UCSD-AML1 (cell line): Measurements from ENCODE around the gene COX8C.
"Not testable (repeated sequence)": the region's sequence is repeated elsewhere in the genome, so short reads cannot be mapped to it uniquely, and the experiment has no call there.

ENCODE experiments used
- DNase-seq: peaks from one replicate; lab custom pipeline; 2025; ENCODE audit not compliant: unreplicated experiment; lab: John Stamatoyannopoulos, UW

Gene COX8C

DNA sequence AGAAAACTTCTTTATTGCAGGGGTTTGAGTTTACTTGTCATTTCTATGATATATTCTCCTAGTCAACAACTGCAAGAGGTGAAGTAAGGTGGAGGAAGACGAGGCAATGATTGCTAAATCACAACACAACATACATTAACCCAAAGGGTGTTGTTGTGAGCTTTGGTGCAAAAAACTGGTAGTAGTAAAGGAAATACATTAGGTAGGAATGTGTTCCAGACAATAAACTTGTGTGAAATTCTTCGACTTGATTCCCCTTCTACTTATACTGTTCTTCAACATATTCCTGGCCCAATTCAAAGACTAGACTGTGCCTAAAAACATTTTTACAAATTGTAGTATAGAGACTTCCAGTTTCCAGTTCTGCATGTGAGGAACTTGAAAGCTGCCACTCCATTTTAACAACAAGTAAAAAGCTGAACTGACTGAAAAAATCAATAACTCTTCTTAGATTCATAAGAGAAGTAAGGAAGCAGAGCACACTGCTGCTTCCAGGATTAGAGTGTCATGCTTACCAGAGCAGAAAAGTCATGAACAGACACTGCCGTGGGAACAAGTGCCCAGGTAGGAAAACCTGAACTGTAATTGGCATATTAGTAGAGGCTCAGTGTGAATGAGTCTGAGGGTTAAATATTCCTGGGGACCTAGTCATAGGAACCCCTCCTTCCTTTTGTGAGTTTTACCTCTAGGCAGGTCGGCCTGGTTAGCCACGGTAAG is 22.2 kb downstream of the COX8C start:
- DNase-seq, result no peak

DNA sequence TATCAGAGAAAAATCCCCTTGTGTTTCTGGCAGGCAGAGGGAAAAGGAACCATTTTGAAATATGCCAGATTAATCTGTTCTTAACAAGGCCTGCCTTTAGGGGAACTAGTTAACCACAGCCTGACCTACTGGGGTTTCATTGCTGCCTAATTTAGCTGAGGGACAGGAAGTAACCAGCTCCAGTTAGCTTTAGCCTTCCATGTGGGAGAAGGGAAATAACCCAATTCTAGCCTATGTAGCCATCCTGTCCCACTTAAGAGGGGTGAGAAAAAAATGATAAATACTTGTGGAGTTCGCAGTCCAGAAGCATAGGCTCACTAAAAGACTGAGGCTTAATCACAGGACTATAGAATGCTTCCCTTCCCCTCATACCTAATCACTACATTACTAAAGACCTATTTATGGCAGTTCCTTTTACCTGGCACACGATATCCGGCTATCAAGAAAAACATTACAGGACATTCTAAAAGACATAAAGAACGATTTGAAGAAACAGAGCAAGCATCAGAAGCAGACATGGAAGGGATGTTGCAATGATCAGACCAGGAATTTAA is 22.8 kb downstream of the COX8C start:
- DNase-seq, result no peak

DNA sequence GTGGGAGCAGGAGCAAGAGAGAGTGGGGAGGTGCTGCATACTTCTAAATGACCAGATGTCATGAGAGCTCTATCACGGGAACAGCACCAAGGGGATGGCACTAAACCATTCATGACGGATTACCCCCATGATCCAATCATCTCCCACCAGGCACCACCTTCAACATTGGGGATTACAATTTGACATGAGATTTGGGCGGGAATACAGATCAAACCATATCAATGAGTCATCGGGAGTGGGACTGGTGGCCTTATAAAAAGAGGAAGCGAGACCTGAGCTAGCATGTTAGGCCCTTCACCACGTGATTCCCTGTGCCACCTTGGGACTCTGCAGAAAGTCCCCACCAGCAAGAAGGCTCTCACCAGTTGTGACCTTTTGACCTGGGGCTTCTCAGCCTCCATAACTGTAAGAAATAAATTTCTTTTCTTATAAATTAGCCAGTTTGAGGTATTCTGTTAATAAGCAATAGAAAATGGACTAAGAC is 28.7 kb downstream of the COX8C start:
- no peak for DNase-seq

DNA sequence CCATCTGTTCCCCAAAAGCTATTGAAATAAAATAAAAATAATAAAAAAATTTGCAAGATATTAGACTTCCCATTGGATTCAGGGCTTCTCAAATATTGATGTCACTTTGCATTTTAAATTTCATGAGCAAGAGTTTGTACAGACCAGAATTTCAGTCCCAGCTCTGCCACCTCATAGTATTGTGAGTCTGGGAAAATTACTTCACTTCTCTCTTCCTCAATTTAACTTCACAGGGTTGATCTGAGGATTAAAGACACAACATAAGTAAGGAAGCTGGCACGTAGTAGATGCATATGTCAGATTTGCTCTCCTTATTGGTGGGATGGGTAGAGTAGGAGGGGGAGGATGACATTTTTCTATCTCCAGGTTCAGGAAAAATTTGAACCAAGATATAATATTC is 32.8 kb downstream of the COX8C start:
- no peak for DNase-seq

DNA sequence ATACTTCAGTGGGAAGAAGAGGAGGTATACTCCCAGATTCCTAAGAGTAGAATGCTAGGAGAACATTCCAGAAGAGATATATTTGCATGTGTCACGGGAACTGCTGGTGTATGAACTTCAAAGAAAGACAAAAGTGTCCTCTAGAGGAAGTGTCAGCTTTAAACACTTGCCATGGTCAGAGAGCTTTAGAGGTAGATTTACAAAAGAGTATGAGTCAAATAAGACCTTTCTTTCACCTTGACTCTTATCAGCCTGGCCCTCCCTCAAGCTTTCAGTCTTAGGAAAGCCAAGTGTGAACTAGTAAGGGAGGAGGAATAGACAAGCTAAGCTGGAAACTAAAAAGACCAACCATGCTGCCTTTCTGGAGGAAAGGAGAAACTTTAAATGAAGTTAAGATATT is 34.7 kb downstream of the COX8C start:
- DNase-seq, result no peak

DNA sequence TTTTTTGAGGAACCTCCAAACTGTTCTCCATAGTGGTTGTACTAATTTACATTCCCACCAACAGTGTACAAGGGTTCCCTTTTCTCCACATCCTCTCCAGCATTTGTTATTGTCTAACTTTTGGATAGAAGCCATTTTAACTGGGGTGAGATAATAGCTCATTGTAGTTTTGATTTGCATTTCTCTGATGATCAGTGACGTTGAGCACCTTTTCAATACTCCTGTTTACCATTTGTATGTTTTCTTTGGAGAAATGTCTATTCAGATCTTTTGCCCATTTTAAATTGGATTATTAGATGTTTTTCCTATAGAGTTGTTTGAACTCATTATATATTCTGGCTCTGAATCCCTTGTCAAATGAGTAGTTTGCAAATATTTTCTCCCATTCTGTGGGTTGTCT is 37.3 kb downstream of the COX8C start:
- DNase-seq, result not testable (repeated sequence)

DNA sequence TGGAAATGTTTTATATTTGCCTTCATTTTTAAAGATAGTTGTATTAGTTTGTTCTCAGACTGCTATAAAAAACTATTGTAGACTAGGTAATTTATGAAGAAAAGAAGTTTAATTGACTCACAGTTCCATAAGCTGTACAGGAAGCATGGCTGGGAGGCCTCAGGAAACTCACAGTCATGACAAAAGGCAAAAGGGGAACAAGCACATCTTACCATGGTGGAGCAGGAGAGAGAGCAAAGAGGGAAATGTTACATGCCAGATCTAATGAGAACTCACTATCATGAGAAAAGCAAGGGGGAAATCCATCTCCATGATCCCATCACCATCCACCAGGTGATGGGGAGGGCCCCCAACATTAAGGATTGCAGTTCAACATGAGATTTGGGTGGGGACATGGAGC is 48.2 kb downstream of the COX8C start:
- DNase-seq, result peak; percentile 16

DNA sequence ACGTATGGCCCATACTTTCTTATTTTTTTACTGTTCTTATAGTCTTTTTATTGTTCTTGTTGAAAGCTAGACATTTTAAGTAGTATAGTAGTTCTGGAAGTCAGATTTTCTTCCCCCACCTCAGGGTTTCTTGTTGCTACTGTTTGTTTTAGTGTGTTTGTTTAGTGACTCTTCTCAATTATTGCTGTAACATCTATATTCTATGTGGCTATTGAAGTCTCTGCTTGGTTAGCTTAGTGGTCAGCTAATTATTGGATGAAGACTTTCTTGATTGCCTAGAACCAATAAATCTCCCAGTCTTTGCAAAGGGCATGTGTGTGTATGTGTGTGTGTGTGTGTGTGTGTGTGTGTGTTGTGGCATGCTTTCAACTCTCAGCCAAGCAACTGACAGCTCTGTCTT is 49.5 kb downstream of the COX8C start:
- no peak for DNase-seq
